Suprapubic skin (tissue), 4 donors: Measurements from ENCODE around the gene TCF12.

ENCODE experiments used
- EP300 ChIP-seq: sonication (generic); formaldehyde crosslinking; IDR thresholded peaks from one replicate; pipeline ENCODE4 v1.6.1; 2017; ENCODE audit warnings: antibody characterized with exemption
- POLR2A ChIP-seq, 2 donors: fragments of 450-650 bp; IDR thresholded peaks; one replicate each; pipeline ENCODE4 v1.6.1; 2017; ENCODE audit warnings: antibody characterized with exemption in 2 of 2, mild to moderate bottlenecking in 2 of 2, moderate library complexity in 2 of 2
- POLR2AphosphoS5 ChIP-seq, 3 donors: sonication (generic); formaldehyde crosslinking; IDR thresholded peaks; one replicate each; pipeline ENCODE4 v1.6.1; 2017; ENCODE audit warnings: antibody characterized with exemption in 3 of 3
- TF ChIP-seq, protein P1 (sequence below), 2 donors: fragments of 200-600 bp in 1 of 2; fragments of 450-650 bp in 1 of 2; sonication (generic) in 1 of 2; IDR thresholded peaks; one replicate each; pipeline ENCODE4 v1.5.1; 2016 to 2019; ENCODE audit warnings: antibody characterized with exemption in 2 of 2, mild to moderate bottlenecking in 1 of 2, moderate library complexity in 1 of 2

DNA sequence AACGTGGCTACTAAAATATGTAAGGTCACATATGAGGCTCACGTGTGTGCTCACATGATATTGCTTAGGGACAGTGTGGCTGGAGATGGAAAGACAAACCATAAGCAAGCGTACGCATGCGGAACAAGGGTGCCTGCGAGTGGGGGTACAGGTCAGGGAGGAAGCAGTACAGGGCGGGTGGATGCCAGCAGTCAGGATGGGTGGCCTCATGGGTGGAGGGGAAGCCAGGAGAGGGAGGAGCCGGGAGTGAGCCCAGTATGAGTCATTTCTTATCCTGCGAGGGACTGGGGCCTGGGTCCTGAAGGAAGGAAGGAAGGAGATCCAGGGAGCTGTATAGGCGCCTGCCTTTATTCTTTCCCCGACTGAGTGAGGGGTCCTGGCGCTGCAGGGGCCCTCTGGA is 415.8 kb downstream of the TCF12 start:
- TF ChIP-seq POLR2AphosphoS5 (IDR thresholded peaks at IDR 0.05): no peak
- TF ChIP-seq, protein P1, sequence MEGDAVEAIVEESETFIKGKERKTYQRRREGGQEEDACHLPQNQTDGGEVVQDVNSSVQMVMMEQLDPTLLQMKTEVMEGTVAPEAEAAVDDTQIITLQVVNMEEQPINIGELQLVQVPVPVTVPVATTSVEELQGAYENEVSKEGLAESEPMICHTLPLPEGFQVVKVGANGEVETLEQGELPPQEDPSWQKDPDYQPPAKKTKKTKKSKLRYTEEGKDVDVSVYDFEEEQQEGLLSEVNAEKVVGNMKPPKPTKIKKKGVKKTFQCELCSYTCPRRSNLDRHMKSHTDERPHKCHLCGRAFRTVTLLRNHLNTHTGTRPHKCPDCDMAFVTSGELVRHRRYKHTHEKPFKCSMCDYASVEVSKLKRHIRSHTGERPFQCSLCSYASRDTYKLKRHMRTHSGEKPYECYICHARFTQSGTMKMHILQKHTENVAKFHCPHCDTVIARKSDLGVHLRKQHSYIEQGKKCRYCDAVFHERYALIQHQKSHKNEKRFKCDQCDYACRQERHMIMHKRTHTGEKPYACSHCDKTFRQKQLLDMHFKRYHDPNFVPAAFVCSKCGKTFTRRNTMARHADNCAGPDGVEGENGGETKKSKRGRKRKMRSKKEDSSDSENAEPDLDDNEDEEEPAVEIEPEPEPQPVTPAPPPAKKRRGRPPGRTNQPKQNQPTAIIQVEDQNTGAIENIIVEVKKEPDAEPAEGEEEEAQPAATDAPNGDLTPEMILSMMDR (IDR thresholded peaks at IDR 0.05): no peak
- no peak for TF ChIP-seq POLR2A (IDR thresholded peaks at IDR 0.05)
- TF ChIP-seq EP300: no peak
